Naive thymus-derived CD8-positive, alpha-beta T cell (primary cell): ENCODE measurements around the gene SLC22A5. TPM values are rescaled to one million over a fixed set of nuclear protein-coding genes. Genes with fewer than 3 reads are reported as not detected.
"Not testable (repeated sequence)": the region's sequence is repeated elsewhere in the genome, so short reads cannot be mapped to it uniquely, and the experiment has no call there.

Experiments
- ATAC-seq, 2 donors: fragments of 150-1000 bp; cut with Tn5 transposase in 1 of 2; sonication (Bioruptor Pico), chemical (Tn5 transposase) in 1 of 2; 1 replicate in 1 of 2; 2 replicates in 1 of 2; pipeline ENCODE4 v1.10.0; 2021; ENCODE audit warnings: mild to moderate bottlenecking in 2 of 2, moderate library complexity in 2 of 2
- POLR2A ChIA-PET: fragments of 350-600 bp; sonication (Branson Sonifier 250); formaldehyde crosslinking; loops from one replicate; lab custom pipeline; 2021; ENCODE audit warnings: antibody characterized with exemption; lab: Charles Lee
- DNase-seq, 10 donors: peaks; one replicate each; pipeline versions ENCODE4 v3.0.0 to v3.0.0-alpha.2; 2020 to 2022
- H3K27ac Mint-ChIP-seq, 10 donors: one replicate each; pipeline ENCODE4 v1.8.0; 2020 to 2022; ENCODE audit warnings: mild to moderate bottlenecking in 10 of 10, mixed read lengths in 10 of 10, moderate library complexity in 4 of 10, inconsistent platforms in 1 of 10
- H3K27me3 Mint-ChIP-seq, 5 donors: one replicate each; pipeline ENCODE4 v1.8.0; 2021 to 2022; ENCODE audit warnings: mixed read lengths in 5 of 5
- H3K36me3 Mint-ChIP-seq, 3 donors: one replicate each; pipeline ENCODE4 v1.8.0; 2020 to 2022; ENCODE audit warnings: mixed read lengths in 3 of 3, mild to moderate bottlenecking in 2 of 3, inconsistent platforms in 1 of 3
- H3K4me1 Mint-ChIP-seq, 4 donors: one replicate each; pipeline ENCODE4 v1.8.0; 2021 to 2022; ENCODE audit warnings: mixed read lengths in 4 of 4
- H3K4me3 Mint-ChIP-seq, 10 donors: one replicate each; pipeline ENCODE4 v1.8.0; 2020 to 2022; ENCODE audit warnings: mild to moderate bottlenecking in 10 of 10, mixed read lengths in 10 of 10, moderate library complexity in 6 of 10, inconsistent platforms in 1 of 10
- H3K9me3 Mint-ChIP-seq, 9 donors: one replicate each; pipeline ENCODE4 v1.8.0; 2020 to 2022; ENCODE audit warnings: mixed read lengths in 9 of 9, mild to moderate bottlenecking in 3 of 9, inconsistent platforms in 1 of 9, moderate library complexity in 1 of 9
- polyA plus RNA-seq, 3 donors: library from polyadenylated mRNA; unstranded; fragments of 300-500 nt; fragmentation: Illumina TruSeq; gene quantifications; one replicate each; pipeline ENCODE4 v1.2.3, GENCODE V29; 2021
- total RNA-seq, 8 experiments: library from RNA in 2 of 8; stranded (reverse) in 2 of 8; gene quantifications; one replicate each; pipeline ENCODE4 v1.2.3 and lab custom pipeline; 2021 to 2026

SLC22A5 gene
- total and polyA plus RNA-seq, 5 experiments from 2014 or later: 1.9 to 11.1 (median 3.2) TPM

DNA sequence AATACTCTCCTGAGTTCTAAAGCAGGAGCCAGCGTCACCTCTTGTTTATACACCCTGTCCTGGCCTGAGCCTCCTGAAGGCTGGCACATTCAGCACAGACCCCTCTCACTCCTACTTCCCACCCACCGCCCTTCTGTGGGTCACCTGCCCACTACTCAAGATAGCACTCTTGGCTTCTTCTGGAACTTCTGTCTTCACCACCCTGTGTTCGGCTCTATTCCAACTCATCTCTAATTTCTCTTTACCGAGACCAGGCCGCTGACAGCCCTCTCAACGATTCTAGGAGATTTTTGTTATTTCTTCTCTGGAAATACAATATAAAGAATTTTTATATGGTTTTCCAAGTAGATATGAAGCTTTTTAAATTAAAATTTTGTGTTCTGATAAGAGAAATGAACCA lies 63.6 kb downstream of the SLC22A5 start:
- no peak for DNase-seq
- Mint-ChIP-seq H3K36me3 (peaks cover 0 to 28% (median 19%) of the 10 kb centered on the region in 3 donors), H3K4me3 (peak overlapping the region in 3 of 10 donors; percentile 26 to 59 (median 52)), H3K27ac (peak overlapping the region; percentile 40 to 100 (median 86)), H3K4me1 (peaks cover 61 to 96% (median 90%) of the 10 kb centered on the region in 4 donors), H3K9me3 (no peaks in the 10 kb centered on the region), H3K27me3 (no peaks in the 10 kb centered on the region)
- no peak for ATAC-seq
- POLR2A ChIA-PET: interaction anchor here (1.0 to 12.3 kb wide), 5 partner anchors 24 to 63 kb away, joined by 4 to 274 read pairs (median 8); partner anchors contain the start of gene IRF1

DNA sequence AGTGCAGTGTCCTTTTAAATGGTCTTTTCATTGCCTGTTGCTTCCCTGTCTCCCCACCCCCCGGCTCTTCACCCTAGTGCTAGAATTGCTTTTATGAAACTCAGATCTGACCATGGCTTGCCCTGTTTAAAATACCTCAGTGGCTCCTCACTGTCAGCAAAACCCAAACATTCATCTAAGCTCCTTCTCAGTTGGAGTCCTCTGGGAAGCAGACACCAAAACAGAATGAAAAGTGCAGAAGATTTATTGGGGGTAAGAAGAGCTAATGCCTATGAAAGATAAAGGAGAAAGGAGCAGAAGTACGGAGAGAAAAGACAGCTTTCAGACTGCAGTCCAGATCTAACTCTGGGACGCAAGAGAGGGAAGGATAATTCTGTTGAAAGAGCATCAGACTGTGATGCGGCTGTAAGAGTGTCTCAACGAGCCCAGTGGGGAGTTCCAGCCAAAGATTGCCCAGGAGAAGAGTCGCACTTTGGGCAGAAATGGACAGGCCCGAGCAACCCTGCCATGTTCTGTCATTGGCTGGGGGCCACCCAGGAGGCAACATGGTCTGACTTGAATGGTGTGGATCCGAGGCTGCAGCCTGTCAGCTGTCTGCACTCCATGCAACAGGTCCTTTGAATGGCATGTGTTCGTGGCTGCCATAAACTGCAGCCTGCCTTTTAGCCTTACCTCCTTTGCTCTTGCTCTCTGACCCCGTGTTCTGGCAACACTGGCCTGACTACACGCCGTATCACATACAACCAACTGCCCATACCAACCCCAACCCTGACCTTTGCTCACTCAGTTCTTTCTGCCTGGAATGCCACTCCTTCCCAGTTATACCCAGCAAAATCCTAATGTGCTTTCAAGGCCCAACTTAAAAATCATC lies 65.1 kb downstream of the SLC22A5 start:
- DNase-seq (no peak), ATAC-seq (no peak)
- POLR2A ChIA-PET: interaction anchor here (0.7 to 4.4 kb wide), 8 partner anchors 8 to 62 kb away, joined by 3 to 39 read pairs (median 4); partner anchors contain the start of gene IRF1
- Mint-ChIP-seq H3K9me3 (no peaks in the 10 kb centered on the region), H3K4me1 (peaks cover 57 to 95% (median 88%) of the 10 kb centered on the region in 4 donors), H3K27ac (peak overlapping the region in 9 of 10 donors; percentile 4 to 90 (median 66)), H3K27me3 (no peaks in the 10 kb centered on the region), H3K4me3 (peak overlapping the region in 5 of 10 donors; percentile 7 to 59 (median 27)), H3K36me3 (peaks cover 0 to 25% (median 19%) of the 10 kb centered on the region in 3 donors)

DNA sequence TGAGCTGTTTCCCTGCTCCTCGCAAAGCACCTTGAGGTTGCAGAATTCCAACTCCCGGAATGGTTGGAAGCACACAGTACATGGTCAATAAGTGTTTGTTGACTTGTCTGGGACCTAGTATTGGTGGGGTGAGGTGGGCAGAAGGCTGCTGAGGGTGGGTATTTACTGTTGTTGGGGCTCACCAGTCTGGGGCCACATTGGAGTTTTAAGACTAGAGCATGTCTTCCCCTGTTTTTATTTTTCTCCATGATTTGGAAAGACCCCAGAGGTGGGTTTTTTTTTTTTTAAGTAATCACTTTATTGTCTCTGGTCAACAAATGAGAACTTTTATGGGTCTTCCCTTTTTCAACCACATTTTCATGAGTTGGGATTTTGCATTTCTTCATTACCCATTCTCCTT lies 65.9 kb downstream of the SLC22A5 start:
- no peak overlapping the region for H3K4me3 Mint-ChIP-seq
- peaks cover 54 to 95% (median 88%) of the 10 kb centered on the region in 4 donors for H3K4me1 Mint-ChIP-seq
- POLR2A ChIA-PET: interaction anchor here (0.8 to 4.4 kb wide), 7 partner anchors 9 to 37 kb away, joined by 3 to 39 read pairs (median 3); no protein-coding TSS in a partner anchor
- H3K9me3 Mint-ChIP-seq: no peaks in the 10 kb centered on the region
- no peaks in the 10 kb centered on the region for H3K27me3 Mint-ChIP-seq
- DNase-seq: no peak
- ATAC-seq: no peak
- peak overlapping the region in 7 of 10 donors; percentile 4 to 90 (median 62) for H3K27ac Mint-ChIP-seq
- H3K36me3 Mint-ChIP-seq: peaks cover 0 to 20% (median 19%) of the 10 kb centered on the region in 3 donors

DNA sequence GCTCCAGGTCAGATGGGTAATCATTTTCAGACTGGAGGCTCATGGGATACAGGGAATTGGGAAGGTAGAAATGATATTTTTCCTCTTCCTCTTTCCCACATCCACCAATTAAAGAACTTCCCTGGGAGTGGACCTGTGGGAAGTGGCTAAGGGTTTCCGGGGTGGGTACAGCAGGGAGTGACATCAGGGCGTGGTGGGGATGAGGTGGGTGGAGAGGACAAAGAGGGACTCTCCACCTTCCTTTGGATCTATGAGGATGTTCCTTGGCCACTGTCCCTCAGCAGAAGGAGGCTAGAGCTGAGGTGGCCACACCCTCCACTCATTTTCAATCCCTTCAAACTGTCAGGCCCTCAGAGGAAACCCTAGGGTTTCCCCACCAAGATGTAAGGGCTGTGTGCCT lies 66.4 kb downstream of the SLC22A5 start:
- POLR2A ChIA-PET: interaction anchor here (0.8 to 5.6 kb wide), 9 partner anchors 9 to 60 kb away, joined by 3 to 47 read pairs (median 5); partner anchors contain the start of gene IRF1
- H3K4me3 Mint-ChIP-seq: peak overlapping the region in 3 of 10 donors; percentile 5 to 48 (median 22)
- H3K27ac Mint-ChIP-seq: peak overlapping the region in 6 of 10 donors; percentile 41 to 90 (median 84)
- peaks cover 0 to 17% (median 16%) of the 10 kb centered on the region in 3 donors for H3K36me3 Mint-ChIP-seq
- H3K4me1 Mint-ChIP-seq: peaks cover 53 to 95% (median 88%) of the 10 kb centered on the region in 4 donors
- no peaks in the 10 kb centered on the region for H3K27me3 Mint-ChIP-seq
- no peaks in the 10 kb centered on the region for H3K9me3 Mint-ChIP-seq
- ATAC-seq (no peak), DNase-seq (no peak)

DNA sequence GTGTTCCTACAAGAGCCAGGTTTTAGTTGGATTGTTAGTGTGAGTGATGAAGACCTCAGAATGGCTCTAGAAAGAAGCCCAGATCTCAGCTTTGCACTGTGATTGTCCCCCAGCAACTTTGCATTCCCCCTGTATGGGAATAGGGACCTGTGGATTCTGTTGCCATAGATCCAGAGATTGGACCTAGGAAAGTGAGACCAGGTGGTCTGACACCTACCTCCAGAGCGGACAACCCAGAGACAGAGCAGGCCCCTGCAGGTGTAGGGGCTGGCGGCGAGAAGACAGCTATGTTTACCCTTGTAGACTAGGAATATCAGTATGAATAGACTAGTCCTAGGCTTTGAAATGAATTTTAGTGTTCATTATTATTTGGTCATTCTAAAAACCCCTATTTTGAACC lies 67.4 kb downstream of the SLC22A5 start:
- H3K27ac Mint-ChIP-seq: peak overlapping the region; percentile 61 to 94 (median 90)
- H3K4me1 Mint-ChIP-seq: peaks cover 49 to 95% (median 87%) of the 10 kb centered on the region in 4 donors
- H3K4me3 Mint-ChIP-seq: peak overlapping the region in 9 of 10 donors; percentile 59 to 77 (median 68)
- POLR2A ChIA-PET: interaction anchor here (0.8 to 5.6 kb wide), 10 partner anchors 10 to 59 kb away, joined by 3 to 47 read pairs (median 14); partner anchors contain the start of gene IRF1
- peaks cover 0 to 15% (median 13%) of the 10 kb centered on the region in 3 donors for H3K36me3 Mint-ChIP-seq
- DNase-seq: no peak
- H3K9me3 Mint-ChIP-seq: no peaks in the 10 kb centered on the region
- no peaks in the 10 kb centered on the region for H3K27me3 Mint-ChIP-seq
- ATAC-seq: no peak

DNA sequence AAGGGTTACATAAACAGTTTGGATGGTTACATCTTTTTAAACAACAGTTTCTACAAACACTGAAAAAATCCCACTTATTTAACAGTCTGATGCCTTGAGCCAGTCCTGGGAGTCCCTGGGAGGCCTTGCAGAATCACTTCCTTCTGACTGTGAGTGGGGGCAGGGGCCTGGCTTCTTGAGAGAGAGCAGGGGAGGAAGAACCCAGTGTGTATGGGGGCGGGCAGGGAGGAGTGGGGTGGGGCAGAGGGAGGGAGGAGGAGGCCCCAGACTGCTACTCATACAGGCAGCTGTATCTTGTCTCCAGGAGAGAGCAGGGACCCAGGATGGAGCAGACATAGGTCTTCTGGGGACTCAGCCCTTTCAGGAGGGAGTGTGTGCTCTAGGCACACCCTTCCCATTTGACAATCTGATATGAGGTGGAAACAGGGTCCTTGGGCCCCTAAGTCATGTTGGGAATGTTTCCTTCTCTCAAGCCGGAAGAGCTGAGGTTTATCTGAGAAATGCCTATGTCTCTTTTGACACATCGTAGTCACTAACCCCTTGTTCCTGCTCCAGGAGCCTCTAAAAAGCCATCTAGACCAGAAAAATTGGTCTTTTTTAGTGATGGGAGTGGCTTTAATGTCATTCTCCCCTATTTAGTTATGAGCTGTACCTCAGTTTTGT lies 68.2 kb downstream of the SLC22A5 start:
- peak; percentile 90 to 93 for ATAC-seq
- H3K27me3 Mint-ChIP-seq: no peaks in the 10 kb centered on the region
- POLR2A ChIA-PET: interaction anchor here (0.6 to 5.6 kb wide), 15 partner anchors 10 to 85 kb away, joined by 3 to 47 read pairs (median 7); partner anchors contain the start of gene IRF1
- peak overlapping the region; percentile 38 to 77 (median 68) for H3K4me3 Mint-ChIP-seq
- peak; percentile 29 to 82 (median 52) for DNase-seq
- peak overlapping the region; percentile 84 to 94 (median 90) for H3K27ac Mint-ChIP-seq
- H3K4me1 Mint-ChIP-seq: peaks cover 47 to 95% (median 87%) of the 10 kb centered on the region in 4 donors
- peaks cover 0 to 13% (median 11%) of the 10 kb centered on the region in 3 donors for H3K36me3 Mint-ChIP-seq
- no peaks in the 10 kb centered on the region for H3K9me3 Mint-ChIP-seq

DNA sequence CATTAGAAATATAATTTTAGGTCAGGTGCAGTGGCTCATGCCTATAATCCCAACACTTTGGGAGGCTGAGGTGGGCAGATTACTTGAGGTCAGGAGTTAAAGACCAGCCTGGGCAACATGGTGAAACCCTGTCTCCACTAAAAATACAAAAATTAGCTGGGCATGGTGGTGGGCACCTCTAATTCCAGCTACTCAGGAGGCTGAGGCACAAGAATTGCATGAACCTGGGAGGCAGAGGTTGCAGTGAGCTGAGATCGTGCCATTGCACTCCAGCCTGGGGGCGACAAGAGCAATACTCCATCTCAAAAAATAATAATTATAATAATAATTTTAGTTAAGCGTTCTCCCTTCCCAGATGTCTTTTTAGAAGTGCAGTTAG lies 68.7 kb downstream of the SLC22A5 start:
- H3K36me3 Mint-ChIP-seq: peaks cover 0 to 13% (median 9%) of the 10 kb centered on the region in 3 donors
- not testable (repeated sequence) for DNase-seq, ATAC-seq, H3K27me3 Mint-ChIP-seq, H3K9me3 Mint-ChIP-seq
- peak overlapping the region; percentile 84 to 94 (median 90) for H3K27ac Mint-ChIP-seq
- H3K4me1 Mint-ChIP-seq: peaks cover 49 to 95% (median 88%) of the 10 kb centered on the region in 4 donors
- H3K4me3 Mint-ChIP-seq: peak overlapping the region; percentile 38 to 77 (median 68)
- POLR2A ChIA-PET: interaction anchor here (0.6 to 5.6 kb wide), 14 partner anchors 9 to 84 kb away, joined by 3 to 47 read pairs (median 7); partner anchors contain the start of gene IRF1

DNA sequence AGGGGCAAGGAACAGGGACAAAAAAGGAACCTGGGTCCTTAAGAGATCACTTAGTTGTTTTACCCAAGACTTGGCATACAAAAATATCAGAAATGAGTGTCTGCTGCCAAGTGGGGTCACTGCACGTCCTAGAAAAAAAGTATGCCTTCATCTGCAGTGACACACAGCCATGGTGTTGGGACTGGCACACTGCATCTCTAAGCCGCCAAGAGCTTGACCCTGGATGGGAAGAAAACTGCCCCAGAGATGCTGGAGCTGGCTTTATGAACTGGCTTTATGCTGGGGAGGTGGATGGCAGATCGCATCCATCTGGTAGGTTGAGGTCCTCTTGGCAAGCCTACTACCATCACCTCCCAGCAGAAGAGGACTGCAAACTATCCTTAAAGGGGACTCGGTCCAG lies 69.4 kb downstream of the SLC22A5 start:
- ATAC-seq: no peak
- POLR2A ChIA-PET: interaction anchor here (0.5 to 5.6 kb wide), 12 partner anchors 9 to 50 kb away, joined by 3 to 47 read pairs (median 7); partner anchors contain the start of gene IRF1
- peak in 1 of 10 donors; percentile 23 for DNase-seq
- no peaks in the 10 kb centered on the region for H3K27me3 Mint-ChIP-seq
- H3K4me3 Mint-ChIP-seq: peak overlapping the region in 8 of 10 donors; percentile 7 to 49 (median 42)
- H3K4me1 Mint-ChIP-seq: peaks cover 52 to 98% (median 94%) of the 10 kb centered on the region in 4 donors
- H3K9me3 Mint-ChIP-seq: no peaks in the 10 kb centered on the region
- peak overlapping the region; percentile 72 to 94 (median 86) for H3K27ac Mint-ChIP-seq
- peaks cover 0 to 13% (median 9%) of the 10 kb centered on the region in 3 donors for H3K36me3 Mint-ChIP-seq

DNA sequence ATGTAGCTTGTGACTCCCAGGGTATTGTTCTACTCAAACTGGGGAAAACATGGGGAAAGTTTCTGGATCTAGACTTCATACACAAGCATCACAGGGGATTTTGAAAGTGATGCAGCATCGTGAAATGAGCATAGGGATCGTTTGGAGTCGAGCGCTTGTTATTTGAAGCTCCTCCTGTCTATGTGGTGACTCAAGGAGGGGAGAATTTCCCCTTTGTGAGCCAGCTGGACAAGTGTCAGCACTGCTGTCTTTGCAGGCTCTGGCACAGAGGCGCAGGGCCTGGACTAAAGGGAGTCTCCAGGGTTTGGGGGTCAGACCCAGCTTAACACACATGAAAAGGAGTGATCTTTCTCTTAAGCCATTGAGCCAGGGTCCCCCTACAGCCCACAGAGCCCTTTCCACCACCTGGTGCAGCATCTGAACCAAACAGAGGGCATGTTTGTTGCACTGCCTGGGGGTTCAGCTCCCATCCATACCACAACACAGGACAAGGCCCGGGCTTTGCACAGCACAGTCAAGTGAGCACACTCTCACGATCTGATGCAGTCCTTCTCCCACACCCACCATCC lies 70.1 kb downstream of the SLC22A5 start:
- peak overlapping the region; percentile 72 to 94 (median 86) for H3K27ac Mint-ChIP-seq
- peaks cover 0 to 12% (median 6%) of the 10 kb centered on the region in 3 donors for H3K36me3 Mint-ChIP-seq
- H3K4me3 Mint-ChIP-seq: peak overlapping the region in 8 of 10 donors; percentile 2 to 49 (median 36)

DNA sequence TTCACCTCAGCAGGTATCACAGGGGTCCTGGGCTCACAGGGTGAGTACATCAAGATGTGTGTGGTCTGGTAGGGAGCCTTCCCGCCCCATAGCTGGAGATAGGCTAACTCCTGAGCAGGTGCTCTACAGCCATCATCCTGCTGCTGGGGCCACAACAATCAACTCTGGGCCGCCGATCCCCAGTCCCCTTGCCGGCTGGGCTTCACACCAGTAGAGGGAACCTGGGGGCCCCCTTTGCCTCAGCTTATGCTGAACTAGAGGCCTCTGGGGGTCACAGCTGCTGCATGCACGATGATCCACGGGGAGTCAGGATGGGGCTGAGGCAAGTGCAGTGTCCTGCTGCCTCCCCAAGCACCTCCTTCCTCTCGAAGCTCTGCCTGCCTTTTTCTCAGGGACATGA lies 74.6 kb downstream of the SLC22A5 start:
- DNase-seq (no peak), ATAC-seq (peak; percentile 40 to 56)
- Mint-ChIP-seq H3K27ac (peak overlapping the region in 8 of 10 donors; percentile 44 to 84 (median 71)), H3K9me3 (no peaks in the 10 kb centered on the region), H3K36me3 (peaks cover 4 to 9% (median 5%) of the 10 kb centered on the region in 3 donors), H3K4me1 (peaks cover 56 to 100% (median 96%) of the 10 kb centered on the region in 4 donors), H3K4me3 (peak overlapping the region in 4 of 10 donors; percentile 5 to 22 (median 13)), H3K27me3 (no peaks in the 10 kb centered on the region)
- POLR2A ChIA-PET: interaction anchor here (0.9 to 3.0 kb wide), 7 partner anchors 10 to 52 kb away, joined by 3 to 24 read pairs (median 3); partner anchors contain the start of gene IRF1

More for the DNA sequence above, 70.1 kb downstream of the SLC22A5 start:
- peak in 1 of 2 donors; percentile 19 for ATAC-seq
- POLR2A ChIA-PET: interaction anchor here (0.5 to 5.6 kb wide), 11 partner anchors 8 to 56 kb away, joined by 3 to 47 read pairs (median 5); partner anchors contain the start of gene IRF1
- no peak for DNase-seq
- H3K27me3 Mint-ChIP-seq: no peaks in the 10 kb centered on the region
- H3K9me3 Mint-ChIP-seq: no peaks in the 10 kb centered on the region
- H3K4me1 Mint-ChIP-seq: peaks cover 53 to 98% (median 94%) of the 10 kb centered on the region in 4 donors
